Measurements from ENCODE around the gene CEP83.

DNA sequence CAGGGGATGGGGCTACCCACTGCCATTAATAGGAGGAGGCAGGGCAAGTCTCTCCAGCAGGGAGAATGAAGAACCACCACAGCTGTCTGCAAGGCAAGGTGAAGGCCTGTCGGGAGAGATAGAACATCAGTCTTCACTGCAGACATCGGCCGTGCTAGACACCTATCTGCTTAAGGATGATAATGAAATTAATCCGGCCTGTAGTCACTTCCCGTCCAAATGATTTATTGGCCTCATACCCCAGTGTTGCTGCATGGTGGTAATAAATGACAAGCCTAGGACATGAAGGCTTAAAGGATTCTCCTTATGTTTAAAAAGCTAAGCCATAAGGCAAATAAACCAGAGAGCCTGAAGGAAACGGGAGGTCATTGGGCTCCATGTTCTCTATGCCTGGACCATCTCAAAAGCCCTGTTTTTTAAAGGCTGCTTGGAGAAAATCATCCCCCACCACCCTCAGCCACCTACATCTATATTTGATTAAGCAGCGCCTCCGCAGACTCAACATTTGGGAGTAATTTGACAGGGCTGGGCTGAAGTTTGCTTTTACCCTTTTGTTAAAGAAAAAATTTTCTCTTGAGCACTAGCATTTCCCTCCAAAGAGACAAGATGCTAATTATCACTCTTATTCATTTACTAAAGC lies 173.6 kb downstream of the CEP83 start:
- TF ChIP-seq REST (IDR thresholded peaks at IDR 0.05; ENCODE audit: low read depth) (no peak), SRF (IDR thresholded peaks at IDR 0.05; ENCODE audit: low read depth) (no peak), CBX3 (IDR thresholded peaks at IDR 0.05; ENCODE audit: low read depth) (no peak)
- TF ChIP-seq, protein P1, sequence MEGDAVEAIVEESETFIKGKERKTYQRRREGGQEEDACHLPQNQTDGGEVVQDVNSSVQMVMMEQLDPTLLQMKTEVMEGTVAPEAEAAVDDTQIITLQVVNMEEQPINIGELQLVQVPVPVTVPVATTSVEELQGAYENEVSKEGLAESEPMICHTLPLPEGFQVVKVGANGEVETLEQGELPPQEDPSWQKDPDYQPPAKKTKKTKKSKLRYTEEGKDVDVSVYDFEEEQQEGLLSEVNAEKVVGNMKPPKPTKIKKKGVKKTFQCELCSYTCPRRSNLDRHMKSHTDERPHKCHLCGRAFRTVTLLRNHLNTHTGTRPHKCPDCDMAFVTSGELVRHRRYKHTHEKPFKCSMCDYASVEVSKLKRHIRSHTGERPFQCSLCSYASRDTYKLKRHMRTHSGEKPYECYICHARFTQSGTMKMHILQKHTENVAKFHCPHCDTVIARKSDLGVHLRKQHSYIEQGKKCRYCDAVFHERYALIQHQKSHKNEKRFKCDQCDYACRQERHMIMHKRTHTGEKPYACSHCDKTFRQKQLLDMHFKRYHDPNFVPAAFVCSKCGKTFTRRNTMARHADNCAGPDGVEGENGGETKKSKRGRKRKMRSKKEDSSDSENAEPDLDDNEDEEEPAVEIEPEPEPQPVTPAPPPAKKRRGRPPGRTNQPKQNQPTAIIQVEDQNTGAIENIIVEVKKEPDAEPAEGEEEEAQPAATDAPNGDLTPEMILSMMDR (IDR thresholded peaks at IDR 0.05 in 2 of 3, conservative IDR thresholded peaks at IDR 0.05 in 1 of 3; ENCODE audit: borderline replicate concordance in 1 of 3, insufficient read depth in 1 of 3, low read depth in 2 of 3, low read length in 2 of 3) = no peak

Measured in HCT116 (cell line).